ENCODE measurements around the gene CLECL1.

GRCh38 chr12:9760699-9761418 lies 28.0 kb upstream of the CLECL1 start, which contains the start of gene CD69:
- TF ChIP-seq CTCF (IDR thresholded peaks at IDR 0.05) = no peak
- TF ChIP-seq POLR2A (IDR thresholded peaks at IDR 0.05) = no peak

Data from uterus (tissue), 2 donors.